Stimulated activated CD8-positive, alpha-beta memory T cell treated with anti-CD3 and anti-CD28 coated beads, Interleukin-7, amount 100 ng/mL, for 24 hours (primary cell): ENCODE measurements around the gene NISCH.

ENCODE experiments used
- DNase-seq: peaks from one replicate; pipeline ENCODE4 v3.0.0-alpha.2; 2020; ENCODE audit warnings: low read depth

Gene NISCH

DNA sequence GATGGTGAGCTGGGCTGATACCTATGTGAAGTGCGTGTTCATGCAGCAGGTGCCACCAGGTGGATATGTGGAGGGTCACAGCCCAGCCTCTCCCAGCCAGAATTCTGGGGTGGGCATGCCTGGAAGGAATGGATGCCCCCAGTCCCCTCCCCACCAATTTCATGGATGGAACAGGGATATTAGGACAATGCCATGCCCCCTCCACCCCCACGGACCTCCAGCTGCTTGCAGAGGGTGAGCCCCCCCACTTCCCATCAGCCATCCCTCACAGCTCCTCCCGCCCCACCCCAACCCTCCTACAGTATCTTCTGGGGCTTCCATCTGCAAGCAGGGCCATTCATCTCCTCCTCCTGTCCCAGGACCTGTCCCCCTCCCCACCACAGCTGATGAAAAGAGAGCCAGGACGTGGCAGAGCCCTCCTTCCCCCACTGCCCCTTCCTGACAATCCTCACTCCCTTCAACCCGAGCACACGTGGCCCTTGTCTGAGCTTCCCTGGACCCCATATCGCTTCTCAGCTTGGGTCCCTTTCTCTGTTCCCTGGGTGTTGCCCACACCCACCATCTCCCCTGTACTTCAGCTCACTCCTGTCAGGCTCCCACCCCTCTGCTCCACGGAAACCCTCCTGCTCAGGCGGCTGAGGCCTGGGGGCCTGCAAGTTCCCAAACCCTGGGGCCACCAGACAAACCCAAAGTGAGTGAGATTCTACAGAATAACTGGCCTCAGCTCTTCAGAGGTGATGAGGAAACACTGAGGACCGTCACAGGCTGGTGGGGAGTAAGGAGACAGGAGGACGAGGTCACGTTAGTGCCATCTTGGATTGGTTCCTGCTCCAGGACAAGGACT, 7.7 kb upstream of the NISCH start:
- no peak for DNase-seq

DNA sequence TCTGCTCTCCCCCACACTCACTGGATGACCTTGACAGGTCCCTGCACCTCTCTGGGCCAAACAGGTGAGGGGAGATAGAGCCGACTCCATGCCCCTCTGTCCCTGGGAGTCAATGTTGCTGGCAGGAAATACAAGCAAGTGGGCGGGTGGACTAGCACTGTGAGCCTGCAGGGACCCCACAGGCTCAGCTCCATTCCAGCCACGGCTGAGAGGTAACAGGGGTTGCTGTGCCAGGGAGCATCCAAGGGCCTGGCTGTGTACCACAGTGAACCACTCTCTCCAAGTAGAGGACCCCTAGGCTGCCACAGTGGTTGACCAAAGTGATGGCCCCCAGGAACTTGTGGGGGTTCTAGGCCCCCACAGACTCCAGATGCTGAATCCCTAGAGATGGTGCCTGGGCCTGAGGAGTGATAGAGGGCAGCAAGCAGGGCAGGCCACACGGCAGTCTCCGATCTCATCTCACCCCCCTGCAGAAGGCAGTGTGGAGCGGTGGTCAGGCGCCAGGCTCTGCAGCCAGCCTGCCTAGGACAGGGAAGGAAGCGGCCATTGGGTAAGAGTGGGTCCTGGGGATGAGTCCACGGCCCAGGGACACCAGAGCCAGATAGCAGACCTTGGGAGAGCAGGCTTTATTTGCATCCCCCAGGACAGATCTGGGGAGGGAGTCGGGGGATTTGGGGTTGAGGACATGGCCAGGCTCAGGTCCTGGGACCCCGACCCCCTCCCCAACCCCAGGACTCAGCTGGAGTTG, 4.7 kb upstream of the NISCH start:
- no peak for DNase-seq

DNA sequence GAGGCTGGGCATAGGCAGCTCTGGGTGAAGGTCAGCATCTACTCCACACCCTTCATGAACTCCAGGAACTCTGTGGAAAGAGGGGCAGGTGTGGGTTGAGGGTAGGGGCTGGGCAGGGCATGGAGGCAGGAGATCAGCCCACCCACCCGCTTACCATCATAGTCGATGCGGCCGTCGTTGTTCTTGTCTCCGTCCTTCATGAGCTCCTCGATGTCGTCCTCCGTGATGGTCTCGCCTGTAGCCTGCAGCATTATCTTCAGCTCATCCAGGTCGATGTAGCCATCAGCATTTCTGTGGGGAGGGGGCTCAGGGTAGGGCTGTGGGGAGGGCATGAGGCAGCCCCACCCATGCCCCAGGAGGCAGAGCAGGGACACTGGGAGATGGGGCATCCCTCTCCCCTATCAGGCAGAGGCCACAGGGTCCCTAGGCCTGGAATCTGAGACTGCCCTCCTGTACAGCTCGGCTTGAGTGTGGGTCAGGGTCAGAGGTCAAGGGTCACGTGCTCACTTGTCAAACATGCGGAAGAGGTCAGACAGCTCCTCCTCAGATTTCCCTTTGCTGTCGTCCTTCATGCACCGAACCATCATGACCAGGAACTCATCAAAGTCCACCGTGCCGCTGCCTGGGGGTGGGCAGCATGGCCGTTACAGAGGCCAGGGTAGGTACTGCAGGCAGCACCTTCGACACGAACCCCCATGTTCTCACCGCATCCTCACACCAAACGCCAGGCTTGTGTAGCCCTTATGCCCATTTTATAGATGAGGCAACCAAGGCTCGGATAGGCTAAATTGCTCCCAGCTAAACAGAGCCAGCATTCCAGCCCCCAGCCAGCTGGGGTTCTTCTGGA, 3.9 kb upstream of the NISCH start:
- DNase-seq = no peak

DNA sequence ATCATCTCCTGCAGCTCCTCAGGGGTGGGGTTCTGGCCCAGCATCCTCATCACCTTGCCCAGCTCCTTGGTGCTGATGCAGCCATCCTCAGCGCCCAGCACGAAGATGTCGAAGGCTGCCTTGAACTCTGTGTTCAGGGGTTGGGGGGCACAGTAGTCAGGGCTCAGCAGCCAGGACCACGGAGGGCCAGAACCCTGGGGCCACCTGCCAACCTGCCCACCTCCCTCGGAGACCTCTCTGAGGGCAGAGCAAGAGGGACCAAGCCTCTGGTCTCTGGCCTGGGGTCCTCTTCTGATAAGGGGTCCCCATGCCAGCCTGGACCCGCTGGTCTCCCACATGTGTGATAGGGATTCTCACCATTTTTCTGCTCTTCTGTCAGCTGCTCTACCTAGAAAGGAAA, 3.3 kb upstream of the NISCH start:
- DNase-seq = no peak

DNA sequence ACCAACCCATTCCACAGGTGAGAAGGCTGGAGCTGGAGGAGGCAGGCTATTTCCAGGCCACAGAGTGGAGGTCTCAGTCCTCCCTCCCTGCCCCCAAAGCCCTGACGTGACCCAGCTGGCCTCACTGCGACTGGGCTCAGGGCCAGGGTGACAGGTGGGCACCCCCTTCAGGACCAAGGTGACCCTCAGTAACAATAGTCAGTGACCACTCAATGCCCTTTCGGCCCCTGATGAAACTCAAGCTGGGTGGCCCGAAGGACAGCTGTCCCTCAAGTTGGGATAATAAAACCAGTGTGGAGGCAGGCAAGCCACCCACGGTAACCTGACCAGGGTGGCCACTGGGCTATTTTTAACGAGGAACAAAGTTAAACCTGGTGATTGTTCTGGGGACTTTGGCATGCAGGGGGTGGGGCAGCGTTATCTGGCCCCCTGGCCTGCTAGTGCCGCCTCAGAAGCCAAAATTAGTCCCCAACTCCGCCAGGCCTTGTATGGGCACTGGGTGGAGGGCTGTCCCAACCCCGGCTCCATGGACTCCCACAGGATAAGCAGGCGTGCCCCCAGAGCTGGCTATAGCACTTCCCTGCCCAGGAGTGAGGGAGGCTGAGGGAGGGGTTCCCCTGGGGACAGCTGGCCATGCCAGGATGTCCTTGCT, 2.7 kb upstream of the NISCH start:
- no peak for DNase-seq

DNA sequence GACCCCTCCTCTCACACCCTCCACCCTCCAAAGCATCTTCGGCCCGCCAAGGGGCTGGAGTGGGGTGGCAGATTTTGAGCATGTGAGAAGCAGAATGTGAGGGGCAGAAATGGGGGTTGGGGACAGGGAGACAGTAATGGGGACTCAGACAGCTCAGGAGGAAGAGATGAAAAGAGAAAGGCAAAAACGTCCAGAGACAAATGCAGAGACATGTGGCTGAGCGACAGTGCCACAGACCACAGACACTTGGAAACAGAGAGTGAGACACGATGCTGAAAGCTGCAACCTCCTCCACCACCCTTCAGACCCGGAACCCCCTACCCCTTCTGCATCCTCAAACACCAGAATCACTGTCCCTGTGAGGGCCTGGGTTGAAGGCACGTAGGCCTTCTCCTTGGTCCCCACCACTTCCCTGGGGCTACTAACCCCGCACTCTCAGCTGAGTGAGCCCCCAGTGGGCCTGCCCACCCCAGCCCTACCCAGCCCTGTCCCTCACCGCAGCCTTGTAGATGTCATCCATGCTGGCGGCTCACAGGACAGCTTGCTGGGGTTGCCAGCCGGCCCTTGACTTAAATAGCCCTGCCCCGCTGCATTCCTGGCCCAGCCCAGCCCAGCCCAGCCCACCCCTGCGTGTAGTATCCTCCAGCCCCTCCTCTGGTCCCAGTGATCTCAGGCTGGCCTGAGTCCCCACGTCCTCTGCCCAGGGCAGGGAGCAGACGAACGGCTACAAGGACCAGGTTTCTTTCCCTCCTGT, 1.7 kb upstream of the NISCH start, which contains the start of gene TNNC1:
TNNC1 (minus strand) TSS at position 546 of the 754 bp plus-strand sequence; CDS start at position 520, 26 bp downstream.
- DNase-seq = no peak

DNA sequence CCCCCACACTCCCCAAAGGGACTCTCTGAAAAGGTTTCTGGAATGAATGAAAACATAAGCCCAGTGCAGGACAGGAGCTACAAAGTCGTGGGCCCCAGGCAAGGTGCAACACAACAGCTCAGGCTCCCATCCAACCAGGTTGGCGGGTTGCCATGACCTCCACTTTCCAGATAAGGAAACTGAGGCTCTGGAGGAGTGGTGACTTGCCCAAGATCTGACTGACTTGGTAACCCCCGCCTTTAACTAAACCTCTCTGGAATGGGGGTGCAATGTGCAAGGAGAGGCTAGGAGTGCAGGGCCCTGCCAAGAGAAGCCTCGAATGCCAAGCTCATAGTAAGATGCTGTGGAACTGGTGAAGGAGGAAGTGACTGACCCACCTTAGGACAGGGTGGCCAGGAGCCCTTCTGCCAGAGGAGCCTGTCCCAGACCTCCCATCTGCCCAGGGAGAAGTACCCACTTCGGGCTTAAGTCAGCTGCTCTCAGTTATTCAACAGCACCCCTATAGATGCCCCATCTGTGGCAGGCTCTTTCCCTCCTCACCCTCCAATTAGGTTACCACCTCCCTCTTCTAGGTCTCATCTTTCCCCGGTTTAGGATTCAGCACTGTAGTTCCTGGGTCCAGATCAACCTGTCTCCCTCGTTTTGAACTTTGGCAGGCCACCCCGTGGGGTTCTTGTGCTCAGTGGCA, 1.0 kb upstream of the NISCH start:
- no peak for DNase-seq

DNA sequence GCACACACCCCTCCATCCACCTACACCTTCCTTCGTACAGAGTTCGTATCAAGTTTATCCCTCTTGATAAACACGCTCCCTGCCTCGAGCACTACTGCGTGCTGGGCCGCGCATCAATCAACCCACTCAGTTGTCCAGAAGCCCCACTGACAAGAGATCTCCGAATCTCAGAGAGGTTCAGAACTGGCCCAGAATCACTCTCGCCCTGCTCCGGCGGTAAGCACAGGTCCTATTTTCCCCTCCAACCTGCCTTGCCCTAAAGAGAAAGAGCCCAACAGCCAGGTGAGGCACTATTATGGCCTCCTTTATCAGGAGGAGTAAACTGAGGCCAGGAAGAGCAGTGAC, 494 bp upstream of the NISCH start:
- no peak for DNase-seq

DNA sequence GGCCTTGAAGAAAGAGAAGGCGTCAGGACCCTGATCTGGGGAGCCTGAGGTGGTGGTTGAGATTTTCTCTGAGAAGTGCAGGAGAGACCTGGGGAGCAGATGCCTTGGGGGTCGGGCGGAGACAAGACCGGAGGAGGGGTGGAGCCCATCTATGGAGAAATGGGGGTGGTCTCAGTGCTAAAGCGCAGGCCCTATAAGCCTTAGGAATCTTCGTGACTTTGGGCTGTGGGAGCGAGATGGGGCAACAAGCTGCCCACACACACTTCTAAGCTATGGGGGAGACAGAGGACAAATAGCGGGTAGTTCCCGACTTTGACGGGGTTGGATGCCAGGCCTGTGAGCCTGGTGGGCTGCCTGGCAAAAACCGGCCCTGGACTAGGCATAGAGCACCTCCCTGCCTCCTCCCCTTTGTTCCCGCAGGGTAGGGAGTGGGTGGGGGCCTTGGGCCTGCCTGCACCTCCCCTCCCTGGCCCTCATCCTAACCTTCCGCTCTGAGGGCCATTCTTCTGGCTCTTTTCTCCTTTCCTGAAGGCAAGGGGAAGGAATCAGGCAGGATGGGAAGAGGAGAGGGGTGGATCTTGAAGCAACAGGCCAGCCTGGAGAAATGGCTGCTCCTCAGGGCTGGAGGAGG, 880 bp downstream of the NISCH start:
- no peak for DNase-seq

DNA sequence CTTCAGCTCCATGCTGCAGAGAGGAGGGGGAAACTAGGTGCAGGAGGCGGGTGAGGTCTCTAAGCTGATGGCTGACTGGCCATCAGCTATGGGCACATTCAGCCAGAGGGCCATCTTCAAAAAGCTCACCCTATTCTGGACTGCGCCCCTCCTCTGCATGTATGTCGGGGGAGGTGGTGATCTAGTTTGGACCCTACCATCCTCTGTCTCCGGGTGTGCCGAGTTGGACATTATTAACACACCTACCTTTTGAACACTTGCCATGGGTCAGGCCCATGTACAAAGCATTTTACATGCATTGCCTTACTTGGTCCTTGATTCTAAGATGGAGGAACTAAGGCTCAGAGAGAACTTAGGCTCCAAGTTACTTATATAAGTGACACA, 1.4 kb downstream of the NISCH start:
- DNase-seq = no peak

DNA sequence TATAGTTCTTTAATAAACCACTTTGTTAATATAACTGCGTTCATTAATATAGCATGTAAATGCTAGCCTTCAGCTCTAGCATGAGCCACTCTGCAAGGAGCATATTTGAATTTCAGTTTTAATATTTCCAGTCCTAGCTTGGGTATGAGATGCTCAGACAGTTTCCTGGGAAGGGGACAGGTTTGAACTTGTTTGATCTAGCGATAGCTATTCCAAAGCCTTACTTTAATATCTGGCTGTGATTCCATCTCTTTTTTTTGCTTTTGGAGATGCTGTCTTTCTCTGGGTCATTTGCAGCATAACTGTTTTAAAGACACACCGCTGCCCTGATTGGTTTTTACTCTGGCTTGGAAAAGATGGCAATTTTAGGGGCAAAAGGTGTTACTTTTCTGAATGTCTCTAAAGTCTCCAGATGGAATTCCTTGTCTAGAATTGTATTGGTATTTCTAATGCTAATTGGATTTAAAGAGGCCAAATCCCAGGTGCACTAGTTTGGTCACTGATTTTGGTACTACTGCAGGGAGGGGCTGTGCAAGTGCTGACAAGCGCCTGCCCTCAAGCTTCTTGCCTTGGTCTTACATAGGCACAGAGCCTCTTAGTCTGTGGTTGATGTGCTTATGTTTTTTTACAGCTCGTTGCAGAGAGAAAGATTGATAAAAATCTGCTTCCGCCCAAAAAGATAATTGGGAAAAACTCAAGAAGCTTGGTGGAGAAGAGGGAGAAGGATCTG, 2.8 kb downstream of the NISCH start:
- DNase-seq = no peak

DNA sequence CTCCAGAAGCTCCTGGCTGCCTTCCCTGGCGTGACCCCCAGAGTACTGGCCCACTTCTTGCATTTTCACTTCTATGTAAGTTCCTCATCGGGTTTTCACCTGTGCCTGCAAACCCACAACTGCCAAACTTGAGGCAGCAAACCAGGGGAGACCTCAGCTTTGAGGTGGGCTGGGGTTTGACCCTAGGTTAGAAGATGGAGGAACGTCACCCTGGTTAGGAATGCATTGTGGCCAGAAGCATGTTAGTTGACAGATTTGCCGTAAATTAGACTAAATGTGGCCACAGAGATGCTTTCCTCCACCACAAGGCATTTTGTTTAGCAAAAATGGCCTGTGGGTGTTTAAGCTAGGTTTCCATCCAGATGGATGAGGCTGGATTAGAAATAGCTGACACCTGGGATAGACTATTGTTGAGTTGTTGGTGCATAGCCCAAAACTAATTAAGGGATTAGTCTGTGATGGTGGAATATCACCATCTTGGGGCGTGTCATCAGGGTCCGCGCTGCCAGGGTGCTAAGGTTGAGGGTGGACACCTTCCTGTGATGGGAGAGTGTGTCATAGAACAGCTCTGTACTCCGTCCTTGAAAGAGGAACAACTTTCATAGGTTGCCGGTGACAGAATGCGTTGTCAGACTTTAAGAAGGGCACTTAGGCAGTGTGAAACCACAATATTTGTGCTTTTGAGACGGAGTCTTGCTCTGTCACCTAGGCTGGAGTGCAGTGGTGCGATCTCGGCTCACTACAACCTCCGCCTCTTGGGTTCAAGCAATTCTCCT, 3.6 kb downstream of the NISCH start:
- no peak for DNase-seq

DNA sequence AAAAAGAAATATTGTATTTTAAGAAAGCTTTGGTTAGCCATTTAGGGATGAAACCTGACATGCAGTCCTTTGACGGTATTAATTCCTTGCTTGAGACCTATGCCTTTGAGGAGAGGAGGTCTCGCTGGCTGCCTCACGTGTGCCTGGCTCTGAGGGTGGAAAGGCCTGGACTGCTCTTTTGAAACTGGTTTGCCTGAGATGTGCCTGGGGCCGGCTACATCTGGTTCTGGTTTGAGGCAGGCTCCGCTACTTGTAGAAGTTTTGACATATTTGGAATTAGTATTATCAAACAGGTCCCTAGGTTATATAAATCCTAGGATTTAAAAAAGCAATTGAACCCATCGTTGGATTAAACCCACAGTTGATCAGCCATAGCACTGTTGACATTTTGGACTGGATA, 6.5 kb downstream of the NISCH start:
- DNase-seq = no peak

DNA sequence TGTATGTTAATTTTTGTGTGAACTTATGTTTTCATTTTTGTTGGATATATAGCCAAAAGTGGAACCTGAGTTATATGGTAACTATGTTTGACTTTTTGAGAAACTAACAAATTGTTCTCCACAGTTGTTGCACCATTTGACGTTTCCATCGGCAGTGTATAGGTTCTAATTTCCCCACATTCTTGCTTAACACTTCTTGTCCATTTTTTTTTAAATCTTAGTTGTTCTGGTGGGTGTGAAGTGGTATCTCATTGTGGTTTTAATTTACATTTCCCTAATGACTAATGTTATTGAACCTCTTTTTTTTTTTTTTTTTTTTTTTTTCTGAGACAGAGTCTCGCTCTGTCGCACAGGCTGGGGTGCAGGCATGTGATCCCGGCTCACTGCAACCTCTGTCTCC, 8.0 kb downstream of the NISCH start:
- DNase-seq = no peak

DNA sequence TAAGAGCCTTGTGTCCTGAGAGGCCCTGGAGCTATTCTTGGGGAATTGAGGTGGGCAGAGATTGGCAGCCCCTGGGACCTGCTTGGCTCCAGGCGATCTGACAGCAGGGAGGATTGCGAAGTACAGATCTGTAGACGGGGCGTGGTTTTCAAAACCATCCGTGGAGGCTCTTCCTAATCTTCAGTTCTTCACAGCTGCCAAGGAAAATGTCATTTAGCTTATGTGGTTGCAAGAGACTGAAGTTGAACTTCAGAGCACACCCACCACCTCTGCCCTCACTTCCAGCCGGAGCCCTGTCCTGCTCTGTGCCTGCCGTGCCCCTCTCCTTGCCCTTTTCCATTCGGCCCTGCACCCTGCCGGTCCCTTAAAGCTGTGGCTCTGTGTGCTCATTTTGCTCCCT, 12.9 kb downstream of the NISCH start:
- no peak for DNase-seq

DNA sequence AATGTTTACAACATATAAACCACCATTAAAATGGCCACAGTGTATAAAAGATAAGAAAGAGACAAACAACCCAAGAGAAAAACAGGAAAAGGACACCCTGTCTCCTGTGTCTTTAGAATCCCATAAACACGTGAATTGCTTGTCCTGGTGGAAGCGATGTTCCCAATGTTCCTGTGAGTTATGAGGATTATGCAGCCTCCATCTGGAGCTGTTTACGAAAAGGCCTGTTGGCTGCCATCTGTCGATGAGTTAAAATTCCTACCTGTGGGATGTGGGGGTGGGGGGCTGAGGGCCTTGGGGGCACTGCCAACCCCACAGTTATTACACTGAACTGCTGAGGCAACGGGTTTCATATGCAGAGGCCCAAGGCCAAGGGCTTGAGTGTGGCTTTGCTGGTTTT, 13.6 kb downstream of the NISCH start:
- DNase-seq = no peak

DNA sequence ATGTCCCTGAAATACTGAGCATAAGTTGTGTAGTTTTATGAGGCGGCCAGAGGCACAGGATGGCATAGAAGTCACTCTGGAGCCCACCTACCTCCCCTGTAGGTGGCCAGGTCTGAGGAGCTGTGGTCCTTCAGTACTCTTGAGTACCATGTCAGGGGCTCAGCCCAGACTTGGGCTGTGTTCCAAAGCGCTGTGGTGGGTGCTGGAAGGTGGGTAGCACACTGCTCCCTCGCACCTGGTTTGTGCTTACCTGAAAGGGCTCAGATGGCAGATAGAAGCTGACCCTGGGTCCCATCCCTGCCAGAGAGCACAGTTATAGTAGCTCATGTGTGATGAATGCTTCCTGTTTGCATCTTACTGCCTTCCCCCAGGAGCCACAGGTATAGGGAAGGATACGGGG, 15.5 kb downstream of the NISCH start:
- no peak for DNase-seq

DNA sequence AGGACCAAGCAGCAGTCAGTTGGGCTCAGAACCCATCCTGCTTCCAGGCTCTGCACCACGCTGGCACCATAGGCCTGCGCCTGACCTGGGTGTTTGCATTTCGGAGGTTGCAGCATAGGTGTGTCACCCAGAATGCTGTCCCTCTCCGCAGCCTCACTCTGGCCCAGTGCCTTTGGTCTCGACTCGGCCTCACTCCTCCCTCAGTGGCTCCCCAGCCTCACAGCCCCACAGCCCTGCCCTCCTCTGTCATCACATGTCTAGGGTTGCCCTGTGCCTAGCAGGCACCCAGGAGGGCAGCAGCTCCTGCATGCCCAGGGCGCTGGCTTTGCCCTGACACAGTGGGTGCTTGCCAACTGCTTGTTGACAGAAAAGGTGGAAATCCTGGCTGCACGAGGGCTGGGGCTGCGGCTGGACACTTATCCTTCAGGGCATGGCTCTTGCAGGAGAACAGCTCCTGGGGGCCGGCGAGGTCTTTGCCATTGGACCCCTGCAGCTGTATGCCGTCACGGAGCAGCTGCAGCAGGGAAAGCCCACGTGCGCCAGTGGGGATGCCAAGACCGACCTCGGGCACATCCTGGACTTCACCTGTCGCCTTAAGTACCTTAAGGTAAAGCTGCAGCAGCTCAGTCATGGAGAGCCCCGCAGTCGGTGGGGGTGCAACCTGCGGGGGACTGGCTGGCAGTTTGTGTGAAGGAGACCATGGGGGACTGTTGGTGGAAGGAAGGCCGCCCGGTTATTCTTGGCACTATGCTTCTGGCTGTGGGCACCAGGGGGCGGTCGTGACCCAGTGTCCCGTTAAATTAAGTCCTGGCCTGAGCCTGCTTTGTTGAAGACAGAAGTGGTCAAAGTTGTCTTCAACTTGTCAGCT, 16.2 kb downstream of the NISCH start:
- no peak for DNase-seq
